ENCODE results near the gene GUCA1C.

The GUCA1C gene

DNA sequence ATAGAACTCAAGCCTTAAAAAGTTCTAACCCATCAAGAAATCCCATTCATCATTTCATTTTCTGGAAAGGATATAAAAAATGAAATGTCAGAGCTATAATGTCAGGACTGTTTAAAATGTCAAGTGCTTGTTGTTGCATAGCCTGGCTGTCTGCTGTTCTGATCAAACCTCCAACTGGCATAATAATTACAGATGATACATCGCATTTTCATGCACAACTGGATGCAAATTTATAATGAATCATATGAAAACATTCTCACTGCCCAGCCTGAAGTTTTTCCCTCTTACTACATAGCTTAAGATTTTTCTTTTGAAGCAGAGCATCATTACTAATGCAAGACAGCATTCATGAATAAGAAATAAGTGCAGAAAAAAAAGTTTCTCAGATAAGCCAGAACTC is 46.5 kb downstream of the GUCA1C start:
- no peak for DNase-seq (ENCODE audit: low spot score)

GRCh38 chr3:108899530-108899929 is 54.1 kb downstream of the GUCA1C start:
- DNase-seq (ENCODE audit: low spot score) = no peak

DNA sequence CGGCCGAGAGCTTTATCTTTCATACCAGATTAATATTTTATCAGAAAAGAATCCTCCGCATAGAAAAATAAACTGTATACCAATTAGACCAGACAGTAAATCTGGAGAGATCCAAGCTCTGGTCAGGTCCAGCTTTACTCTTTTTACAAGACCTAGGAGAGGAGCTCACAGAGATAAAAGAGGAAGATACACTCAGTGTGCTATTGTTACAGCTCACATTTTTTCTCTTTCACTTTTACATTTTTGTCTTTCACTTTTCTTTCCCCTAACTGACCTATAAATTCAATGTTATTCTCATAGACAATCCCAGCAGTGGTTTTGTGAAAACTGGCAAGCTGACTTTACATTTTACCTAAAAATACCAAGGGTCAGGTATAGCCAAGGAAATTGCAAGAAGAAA is 55.8 kb downstream of the GUCA1C start:
- no peak for DNase-seq (ENCODE audit: low spot score)

GRCh38 chr3:108894981-108895380 is 58.7 kb downstream of the GUCA1C start:
- DNase-seq (ENCODE audit: low spot score) = no peak

- no peak for DNase-seq (ENCODE audit: low spot score)
These were observed 61.8 kb downstream of the GUCA1C start for GRCh38 chr3:108891833-108892232.

GRCh38 chr3:108887777-108888176 is 65.9 kb downstream of the GUCA1C start:
- no peak for DNase-seq (ENCODE audit: low spot score)

- no peak for DNase-seq (ENCODE audit: low spot score)
These were observed 66.6 kb downstream of the GUCA1C start for GRCh38 chr3:108887121-108887520.

- no peak for DNase-seq (ENCODE audit: low spot score)
These were observed 70.3 kb downstream of the GUCA1C start for GRCh38 chr3:108883373-108883772.

- no peak for DNase-seq (ENCODE audit: low spot score)
These were observed 70.9 kb downstream of the GUCA1C start for GRCh38 chr3:108882762-108883161.

DNA sequence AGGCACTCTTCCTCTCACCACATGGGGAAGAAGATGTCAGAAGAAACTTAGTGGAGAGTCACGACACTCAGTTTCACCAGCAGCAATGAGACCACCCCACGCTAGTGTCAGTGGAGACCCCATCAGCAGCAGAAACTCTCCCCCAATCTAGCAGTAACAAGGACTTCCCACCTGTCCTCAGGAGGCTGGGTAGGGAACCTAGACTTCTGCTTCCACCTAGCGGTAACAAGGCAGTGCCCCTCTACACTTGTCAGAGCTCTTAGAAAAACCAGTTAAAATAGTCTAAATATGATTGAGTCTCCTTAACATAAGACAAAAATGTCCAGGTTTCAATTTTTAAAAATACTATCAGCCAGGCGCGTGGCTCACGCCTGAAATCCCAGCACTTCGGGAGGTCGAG is 73.8 kb downstream of the GUCA1C start:
- DNase-seq (ENCODE audit: low spot score) = no peak

DNA sequence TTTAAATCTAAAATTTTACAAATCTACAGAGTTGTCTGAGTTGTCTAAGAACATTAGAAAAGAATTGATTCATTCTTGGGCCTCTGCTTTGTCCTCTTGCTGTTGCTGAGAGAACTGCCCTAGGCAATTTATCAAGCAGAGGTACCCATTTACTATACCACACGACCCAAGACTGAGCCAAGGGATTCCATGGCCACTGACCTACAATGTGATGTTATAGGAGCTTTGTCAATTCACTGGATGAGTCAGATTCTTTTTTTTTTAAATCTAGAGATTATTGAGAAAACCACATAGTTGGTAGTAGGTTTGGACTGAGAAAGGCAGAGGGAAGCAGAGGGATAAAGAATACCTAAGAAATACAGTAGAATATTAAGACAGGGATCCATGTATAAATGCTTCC is 75.8 kb downstream of the GUCA1C start:
- no peak for DNase-seq (ENCODE audit: low spot score)

DNA sequence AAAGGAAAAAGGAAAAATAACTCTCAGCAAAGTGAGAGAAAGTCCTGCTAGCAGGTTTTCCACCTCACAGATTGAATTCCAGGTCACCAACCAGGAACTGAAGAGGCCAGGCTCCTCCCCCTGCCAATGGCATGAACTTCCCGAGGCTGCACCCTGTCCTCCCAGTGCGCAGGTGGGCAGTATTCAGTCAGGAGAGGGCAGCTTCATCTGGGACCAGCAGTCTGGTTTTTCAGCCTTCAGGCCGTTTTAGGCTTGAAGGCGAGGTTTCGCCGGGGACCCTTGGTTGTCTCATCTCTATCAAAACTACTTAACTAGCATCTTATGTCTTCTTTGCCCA is 89.9 kb downstream of the GUCA1C start:
- DNase-seq (ENCODE audit: low spot score) = no peak

GRCh38 chr3:108862865-108863798 is 90.5 kb downstream of the GUCA1C start:
- DNase-seq (ENCODE audit: low spot score) = no peak

- no peak for DNase-seq (ENCODE audit: low spot score)
These were observed 92.3 kb downstream of the GUCA1C start for GRCh38 chr3:108861401-108861800.
